CD4-positive, alpha-beta T cell treated with Interleukin-4 for 1 hour (primary cell): ENCODE results near the gene THOC2.
"Not testable (repeated sequence)": the region's sequence is repeated elsewhere in the genome, so short reads cannot be mapped to it uniquely, and the experiment has no call there.

Experiments
- DNase-seq, 2 donors: peaks; one replicate each; pipeline ENCODE4 v3.0.0-alpha.2; 2020 to 2022

THOC2 gene

GRCh38 chrX:123734079-123734478, 1.2 kb upstream of the THOC2 start:
- DNase-seq = not testable (repeated sequence)

GRCh38 chrX:123731987-123732669, 724 bp downstream of the THOC2 start:
- DNase-seq = no peak

GRCh38 chrX:123731258-123731986, 1.4 kb downstream of the THOC2 start:
- peak in 1 of 2 donors; percentile 6 for DNase-seq

GRCh38 chrX:123728554-123728953, 4.3 kb downstream of the THOC2 start:
- DNase-seq = no peak

GRCh38 chrX:123728016-123728415, 4.8 kb downstream of the THOC2 start:
- no peak for DNase-seq

- DNase-seq = not testable (repeated sequence)
Measured at GRCh38 chrX:123722193-123722592, 10.7 kb downstream of the THOC2 start.

GRCh38 chrX:123720486-123720885, 12.4 kb downstream of the THOC2 start:
- no peak for DNase-seq

- DNase-seq = no peak
Measured at GRCh38 chrX:123713841-123714240, 19.0 kb downstream of the THOC2 start.

- no peak for DNase-seq
Measured at GRCh38 chrX:123713434-123713833, 19.4 kb downstream of the THOC2 start.

GRCh38 chrX:123711201-123711600, 21.7 kb downstream of the THOC2 start:
- not testable (repeated sequence) for DNase-seq

- no peak for DNase-seq
Measured at GRCh38 chrX:123704781-123705180, 28.1 kb downstream of the THOC2 start.

- no peak for DNase-seq
Measured at GRCh38 chrX:123698979-123699520, 33.8 kb downstream of the THOC2 start.

- no peak for DNase-seq
Measured at GRCh38 chrX:123696334-123696733, 36.5 kb downstream of the THOC2 start.

- no peak for DNase-seq
Measured at GRCh38 chrX:123695242-123695641, 37.6 kb downstream of the THOC2 start.

GRCh38 chrX:123691776-123692175, 41.1 kb downstream of the THOC2 start:
- no peak for DNase-seq

- DNase-seq = no peak
Measured at GRCh38 chrX:123688524-123688923, 44.3 kb downstream of the THOC2 start.

- DNase-seq = no peak
Measured at GRCh38 chrX:123685232-123685631, 47.6 kb downstream of the THOC2 start.

GRCh38 chrX:123682186-123682585, 50.7 kb downstream of the THOC2 start:
- no peak for DNase-seq

- DNase-seq = not testable (repeated sequence)
Measured at GRCh38 chrX:123679733-123680460, 53.0 kb downstream of the THOC2 start.

- no peak for DNase-seq
Measured at GRCh38 chrX:123675154-123675553, 57.7 kb downstream of the THOC2 start.

GRCh38 chrX:123673813-123674212, 59.0 kb downstream of the THOC2 start:
- DNase-seq = no peak

GRCh38 chrX:123665197-123665596, 67.7 kb downstream of the THOC2 start:
- no peak for DNase-seq

GRCh38 chrX:123664467-123665167, 68.2 kb downstream of the THOC2 start:
- DNase-seq = not testable (repeated sequence)
